ENCODE data around the gene BTN3A1.

Gene BTN3A1

DNA sequence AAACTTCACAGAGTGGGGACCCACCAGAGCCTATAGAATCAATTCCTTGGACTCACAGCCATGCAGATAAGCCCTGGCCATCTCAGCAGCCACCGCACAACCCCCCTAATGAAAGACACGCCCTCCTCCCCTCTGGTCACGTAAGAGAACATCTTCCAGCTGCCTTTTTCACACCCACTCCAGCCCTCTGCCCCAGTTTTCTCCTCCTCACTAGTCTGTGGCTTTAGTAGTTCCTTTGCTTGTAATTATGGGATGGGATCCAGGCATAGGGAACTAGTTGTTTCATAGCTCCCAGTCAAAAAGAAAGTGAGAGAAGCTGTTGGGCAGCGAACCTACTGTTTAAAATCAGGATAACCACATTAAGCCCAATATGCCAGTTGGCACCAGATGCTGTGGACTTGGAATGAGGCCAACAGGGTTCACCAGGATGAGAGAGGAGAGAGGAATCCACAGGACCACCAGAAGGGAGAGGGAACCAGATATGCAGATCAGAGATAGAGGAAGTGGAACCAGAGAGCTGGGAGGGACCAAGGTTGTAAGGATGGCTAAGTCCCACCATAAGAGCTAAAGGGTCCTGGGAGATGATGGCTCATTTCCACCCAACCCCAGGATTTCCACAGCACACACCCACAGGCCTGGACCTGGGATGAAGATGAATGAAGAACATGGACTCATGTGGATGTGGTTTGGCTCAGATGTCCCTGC lies 9.0 kb upstream of the BTN3A1 start:
- TF ChIP-seq, protein P1, sequence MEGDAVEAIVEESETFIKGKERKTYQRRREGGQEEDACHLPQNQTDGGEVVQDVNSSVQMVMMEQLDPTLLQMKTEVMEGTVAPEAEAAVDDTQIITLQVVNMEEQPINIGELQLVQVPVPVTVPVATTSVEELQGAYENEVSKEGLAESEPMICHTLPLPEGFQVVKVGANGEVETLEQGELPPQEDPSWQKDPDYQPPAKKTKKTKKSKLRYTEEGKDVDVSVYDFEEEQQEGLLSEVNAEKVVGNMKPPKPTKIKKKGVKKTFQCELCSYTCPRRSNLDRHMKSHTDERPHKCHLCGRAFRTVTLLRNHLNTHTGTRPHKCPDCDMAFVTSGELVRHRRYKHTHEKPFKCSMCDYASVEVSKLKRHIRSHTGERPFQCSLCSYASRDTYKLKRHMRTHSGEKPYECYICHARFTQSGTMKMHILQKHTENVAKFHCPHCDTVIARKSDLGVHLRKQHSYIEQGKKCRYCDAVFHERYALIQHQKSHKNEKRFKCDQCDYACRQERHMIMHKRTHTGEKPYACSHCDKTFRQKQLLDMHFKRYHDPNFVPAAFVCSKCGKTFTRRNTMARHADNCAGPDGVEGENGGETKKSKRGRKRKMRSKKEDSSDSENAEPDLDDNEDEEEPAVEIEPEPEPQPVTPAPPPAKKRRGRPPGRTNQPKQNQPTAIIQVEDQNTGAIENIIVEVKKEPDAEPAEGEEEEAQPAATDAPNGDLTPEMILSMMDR (IDR thresholded peaks at IDR 0.05), result no peak

DNA sequence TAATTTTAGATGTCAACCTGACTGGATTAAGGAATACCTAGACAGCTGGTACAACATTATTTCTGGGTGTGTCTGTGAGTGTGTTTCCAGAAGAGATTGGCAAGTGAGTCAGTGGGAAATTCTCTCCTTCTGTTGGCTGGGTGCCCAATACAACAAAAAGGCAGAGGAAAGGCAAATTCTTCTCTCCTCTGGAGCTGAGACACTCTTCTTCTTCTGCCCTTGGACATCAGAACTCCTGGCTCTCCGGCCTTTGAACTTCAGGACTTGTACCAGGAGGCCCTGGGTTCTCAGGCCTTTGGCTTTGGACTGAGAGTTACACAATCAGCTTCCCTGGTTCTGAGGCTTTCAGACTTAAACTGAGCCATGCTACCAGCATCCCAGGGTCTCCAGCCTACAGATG lies 7.8 kb upstream of the BTN3A1 start:
- TF ChIP-seq, protein P1 (IDR thresholded peaks at IDR 0.05), result no peak

DNA sequence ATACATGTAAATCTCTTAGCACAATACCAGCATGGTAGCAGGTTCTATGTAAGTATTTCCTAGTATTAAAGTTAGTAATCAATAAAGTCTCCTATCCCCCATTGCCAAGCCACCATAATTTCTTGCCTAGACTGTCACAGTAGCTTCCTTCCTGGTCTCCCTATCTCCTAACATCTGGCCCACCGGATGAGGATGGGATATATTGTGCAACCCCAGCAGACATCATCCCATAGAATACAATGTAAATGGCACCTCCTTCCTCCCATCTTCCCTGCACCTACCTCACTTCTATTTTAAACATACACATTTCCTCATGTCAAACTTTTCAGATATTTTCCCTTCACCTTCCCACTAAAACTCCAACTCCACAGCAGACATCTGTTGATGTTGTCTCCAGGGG lies 3.5 kb upstream of the BTN3A1 start:
- TF ChIP-seq, protein P1 (IDR thresholded peaks at IDR 0.05), result no peak

DNA sequence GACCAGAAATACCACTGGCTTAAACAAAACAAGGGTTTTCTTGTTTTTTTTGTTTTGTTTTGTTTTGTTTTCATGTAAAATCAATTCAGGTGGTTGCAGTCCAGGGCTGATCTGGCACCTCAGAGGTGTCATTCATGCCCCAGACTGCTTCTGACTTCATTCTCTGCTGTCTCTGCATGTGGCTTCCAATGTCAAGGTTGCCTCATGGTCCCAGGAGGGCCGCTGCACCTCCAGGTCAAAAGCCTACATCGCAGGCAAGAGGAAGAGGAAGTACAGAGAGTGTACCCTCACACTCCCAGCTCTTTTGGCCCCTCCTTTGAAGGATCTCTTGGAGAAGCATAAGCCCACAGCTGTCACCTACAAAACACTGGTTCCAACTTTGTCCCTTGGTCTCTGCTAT lies 1.4 kb upstream of the BTN3A1 start:
- TF ChIP-seq, protein P1 (IDR thresholded peaks at IDR 0.05), result no peak

DNA sequence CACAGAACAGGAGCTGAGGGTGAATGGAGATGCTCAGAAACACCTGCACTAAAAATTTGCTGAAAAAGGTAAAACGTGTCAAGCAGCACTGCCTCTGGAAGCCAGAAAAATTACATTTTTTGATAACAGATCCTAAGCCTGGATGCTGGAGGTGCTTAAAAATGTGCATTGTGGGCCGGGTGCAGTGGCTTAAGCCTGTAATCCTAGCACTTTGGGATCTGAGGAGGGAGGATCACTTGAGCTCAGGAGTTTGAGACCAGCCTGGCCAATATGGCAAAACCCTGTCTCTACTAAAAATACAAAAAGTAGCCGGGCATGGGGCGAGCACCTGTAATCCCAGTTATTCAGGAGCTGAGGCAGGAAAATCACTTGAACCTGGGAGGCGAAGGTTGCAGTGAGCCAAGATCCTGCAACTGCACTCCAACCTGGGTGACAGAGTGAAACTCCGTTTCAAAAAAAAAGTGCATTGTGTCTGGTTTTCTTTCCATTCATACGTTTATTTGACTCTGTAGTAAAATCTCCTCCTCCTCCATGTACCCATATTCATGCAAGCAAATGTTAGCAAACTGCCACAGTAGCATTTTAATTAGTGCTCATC lies 587 bp upstream of the BTN3A1 start:
- TF ChIP-seq, protein P1 (IDR thresholded peaks at IDR 0.05), result no peak

DNA sequence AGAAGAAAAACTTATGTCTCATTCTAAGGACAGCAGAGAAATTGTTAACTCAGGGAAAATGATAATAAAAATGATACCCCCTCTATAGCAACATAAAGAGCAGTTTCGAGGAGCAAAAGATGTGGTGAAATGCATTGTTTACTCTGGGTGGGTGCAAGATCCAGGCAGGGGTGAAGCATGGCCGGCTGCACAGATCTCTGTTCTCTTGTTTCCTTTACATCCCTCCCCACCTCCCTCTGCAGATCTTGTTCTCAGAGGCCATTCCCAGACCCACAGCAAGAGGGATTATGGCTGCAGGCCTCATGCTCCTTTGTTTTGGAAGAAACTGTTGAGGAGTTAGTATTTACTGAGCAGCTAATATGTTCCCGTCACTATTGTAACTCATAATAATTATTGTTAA lies 1.8 kb downstream of the BTN3A1 start:
- TF ChIP-seq, protein P1 (IDR thresholded peaks at IDR 0.05), result no peak

DNA sequence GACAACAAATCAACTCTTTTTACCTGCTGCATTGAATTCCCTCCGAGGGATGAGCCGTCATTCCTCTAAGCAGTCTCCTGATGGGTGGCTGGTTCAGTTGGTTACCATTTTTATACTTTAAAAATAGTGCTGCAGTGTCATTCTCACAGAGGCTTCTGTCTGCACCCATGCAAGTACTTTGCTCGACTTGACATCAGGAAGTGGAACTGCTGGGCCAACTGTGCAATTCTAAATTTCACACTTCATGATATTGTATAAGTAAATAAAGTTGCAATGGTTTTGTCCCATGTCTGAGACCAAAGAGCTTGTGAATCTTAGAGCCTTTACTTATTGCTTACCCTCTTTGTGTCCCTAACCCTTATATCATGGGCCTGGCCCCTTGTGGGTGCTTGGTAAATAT lies 2.5 kb downstream of the BTN3A1 start:
- TF ChIP-seq, protein P1 (IDR thresholded peaks at IDR 0.05), result no peak
